ENCODE data around the gene MPZL2. TPM values are rescaled to one million over a fixed set of nuclear protein-coding genes. Genes with fewer than 3 reads are reported as not detected.

The MPZL2 gene
- total RNA-seq, 1 experiment from 2014 or later: 1.2 TPM

GRCh38 chr11:118306556-118306955 is 42.5 kb upstream of the MPZL2 start:
- Mint-ChIP-seq H3K27ac (no peak overlapping the region), H3K9me3 (peaks cover 4% of the 10 kb centered on the region), H3K4me1 (peaks cover 5% of the 10 kb centered on the region), H3K4me3 (no peak overlapping the region), H3K27me3 (ENCODE audit: low read depth) (peaks cover 12% of the 10 kb centered on the region), H3K36me3 (no peaks in the 10 kb centered on the region)
- CTCF ChIA-PET: interaction anchor here (2.3 kb wide), 1 partner anchor 11 kb away, joined by 10 read pairs; no protein-coding TSS in a partner anchor
- DNase-seq (ENCODE audit: low spot score): no peak
- no peak for ATAC-seq
- POLR2A ChIA-PET: no interaction called here
- TF ChIP-seq HMGA2 (CRISPR knock-in tag; IDR thresholded peaks at IDR 0.05) (no peak), ESRRA (CRISPR knock-in tag; IDR thresholded peaks at IDR 0.05; ENCODE audit: borderline replicate concordance) (no peak), ZNF121 (CRISPR knock-in tag; IDR thresholded peaks at IDR 0.05) (no peak), OVOL2 (CRISPR knock-in tag; IDR thresholded peaks at IDR 0.05; ENCODE audit: borderline replicate concordance) (no peak), TEAD1 (CRISPR knock-in tag; IDR thresholded peaks at IDR 0.05) (no peak), NR3C1 (CRISPR knock-in tag; conservative IDR thresholded peaks at IDR 0.05; ENCODE audit: low read depth) (no peak), ETV6 (CRISPR knock-in tag; IDR thresholded peaks at IDR 0.05) (no peak), IRF2 (CRISPR knock-in tag; IDR thresholded peaks at IDR 0.05; ENCODE audit: borderline replicate concordance, low read depth) (no peak), ZNF425 (CRISPR knock-in tag; conservative IDR thresholded peaks at IDR 0.05) (no peak), TP53 (CRISPR knock-in tag; IDR thresholded peaks at IDR 0.05) (no peak), NFYB (CRISPR knock-in tag; conservative IDR thresholded peaks at IDR 0.05; ENCODE audit: low read depth) (no peak), CBFB (CRISPR knock-in tag; IDR thresholded peaks at IDR 0.05; ENCODE audit: low read depth) (no peak), NR1H2 (CRISPR knock-in tag; IDR thresholded peaks at IDR 0.05) (no peak), NFATC4 (CRISPR knock-in tag; IDR thresholded peaks at IDR 0.05) (no peak)
- TF ChIP-seq, protein P1, sequence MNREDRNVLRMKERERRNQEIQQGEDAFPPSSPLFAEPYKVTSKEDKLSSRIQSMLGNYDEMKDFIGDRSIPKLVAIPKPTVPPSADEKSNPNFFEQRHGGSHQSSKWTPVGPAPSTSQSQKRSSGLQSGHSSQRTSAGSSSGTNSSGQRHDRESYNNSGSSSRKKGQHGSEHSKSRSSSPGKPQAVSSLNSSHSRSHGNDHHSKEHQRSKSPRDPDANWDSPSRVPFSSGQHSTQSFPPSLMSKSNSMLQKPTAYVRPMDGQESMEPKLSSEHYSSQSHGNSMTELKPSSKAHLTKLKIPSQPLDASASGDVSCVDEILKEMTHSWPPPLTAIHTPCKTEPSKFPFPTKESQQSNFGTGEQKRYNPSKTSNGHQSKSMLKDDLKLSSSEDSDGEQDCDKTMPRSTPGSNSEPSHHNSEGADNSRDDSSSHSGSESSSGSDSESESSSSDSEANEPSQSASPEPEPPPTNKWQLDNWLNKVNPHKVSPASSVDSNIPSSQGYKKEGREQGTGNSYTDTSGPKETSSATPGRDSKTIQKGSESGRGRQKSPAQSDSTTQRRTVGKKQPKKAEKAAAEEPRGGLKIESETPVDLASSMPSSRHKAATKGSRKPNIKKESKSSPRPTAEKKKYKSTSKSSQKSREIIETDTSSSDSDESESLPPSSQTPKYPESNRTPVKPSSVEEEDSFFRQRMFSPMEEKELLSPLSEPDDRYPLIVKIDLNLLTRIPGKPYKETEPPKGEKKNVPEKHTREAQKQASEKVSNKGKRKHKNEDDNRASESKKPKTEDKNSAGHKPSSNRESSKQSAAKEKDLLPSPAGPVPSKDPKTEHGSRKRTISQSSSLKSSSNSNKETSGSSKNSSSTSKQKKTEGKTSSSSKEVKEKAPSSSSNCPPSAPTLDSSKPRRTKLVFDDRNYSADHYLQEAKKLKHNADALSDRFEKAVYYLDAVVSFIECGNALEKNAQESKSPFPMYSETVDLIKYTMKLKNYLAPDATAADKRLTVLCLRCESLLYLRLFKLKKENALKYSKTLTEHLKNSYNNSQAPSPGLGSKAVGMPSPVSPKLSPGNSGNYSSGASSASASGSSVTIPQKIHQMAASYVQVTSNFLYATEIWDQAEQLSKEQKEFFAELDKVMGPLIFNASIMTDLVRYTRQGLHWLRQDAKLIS (CRISPR knock-in tag; IDR thresholded peaks at IDR 0.05; ENCODE audit: borderline replicate concordance): no peak
- TF ChIP-seq, protein P2, sequence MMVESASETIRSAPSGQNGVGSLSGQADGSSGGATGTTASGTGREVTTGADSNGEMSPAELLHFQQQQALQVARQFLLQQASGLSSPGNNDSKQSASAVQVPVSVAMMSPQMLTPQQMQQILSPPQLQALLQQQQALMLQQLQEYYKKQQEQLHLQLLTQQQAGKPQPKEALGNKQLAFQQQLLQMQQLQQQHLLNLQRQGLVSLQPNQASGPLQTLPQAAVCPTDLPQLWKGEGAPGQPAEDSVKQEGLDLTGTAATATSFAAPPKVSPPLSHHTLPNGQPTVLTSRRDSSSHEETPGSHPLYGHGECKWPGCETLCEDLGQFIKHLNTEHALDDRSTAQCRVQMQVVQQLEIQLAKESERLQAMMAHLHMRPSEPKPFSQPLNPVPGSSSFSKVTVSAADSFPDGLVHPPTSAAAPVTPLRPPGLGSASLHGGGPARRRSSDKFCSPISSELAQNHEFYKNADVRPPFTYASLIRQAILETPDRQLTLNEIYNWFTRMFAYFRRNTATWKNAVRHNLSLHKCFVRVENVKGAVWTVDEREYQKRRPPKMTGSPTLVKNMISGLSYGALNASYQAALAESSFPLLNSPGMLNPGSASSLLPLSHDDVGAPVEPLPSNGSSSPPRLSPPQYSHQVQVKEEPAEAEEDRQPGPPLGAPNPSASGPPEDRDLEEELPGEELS (CRISPR knock-in tag; IDR thresholded peaks at IDR 0.05): no peak
- TF ChIP-seq, protein P3, sequence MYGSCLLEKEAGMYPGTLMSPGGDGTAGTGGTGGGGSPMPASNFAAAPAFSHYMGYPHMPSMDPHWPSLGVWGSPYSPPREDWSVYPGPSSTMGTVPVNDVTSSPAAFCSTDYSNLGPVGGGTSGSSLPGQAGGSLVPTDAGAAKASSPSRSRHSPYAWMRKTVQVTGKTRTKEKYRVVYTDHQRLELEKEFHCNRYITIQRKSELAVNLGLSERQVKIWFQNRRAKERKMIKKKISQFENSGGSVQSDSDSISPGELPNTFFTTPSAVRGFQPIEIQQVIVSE (CRISPR knock-in tag; IDR thresholded peaks at IDR 0.05; ENCODE audit: borderline replicate concordance): no peak
- TF ChIP-seq, protein P4, sequence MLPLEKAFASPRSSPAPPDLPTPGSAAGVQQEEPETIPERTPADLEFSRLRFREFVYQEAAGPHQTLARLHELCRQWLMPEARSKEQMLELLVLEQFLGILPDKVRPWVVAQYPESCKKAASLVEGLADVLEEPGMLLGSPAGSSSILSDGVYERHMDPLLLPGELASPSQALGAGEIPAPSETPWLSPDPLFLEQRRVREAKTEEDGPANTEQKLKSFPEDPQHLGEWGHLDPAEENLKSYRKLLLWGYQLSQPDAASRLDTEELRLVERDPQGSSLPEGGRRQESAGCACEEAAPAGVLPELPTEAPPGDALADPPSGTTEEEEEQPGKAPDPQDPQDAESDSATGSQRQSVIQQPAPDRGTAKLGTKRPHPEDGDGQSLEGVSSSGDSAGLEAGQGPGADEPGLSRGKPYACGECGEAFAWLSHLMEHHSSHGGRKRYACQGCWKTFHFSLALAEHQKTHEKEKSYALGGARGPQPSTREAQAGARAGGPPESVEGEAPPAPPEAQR (CRISPR knock-in tag; IDR thresholded peaks at IDR 0.05): no peak

All from WTC11 (cell line).